Fibroblast of skin of back (primary cell): ENCODE measurements around the gene SULF2.

ENCODE experiments used
- DNase-seq: peaks from one replicate; pipeline ENCODE4 v3.0.0-alpha.2; 2013

Gene SULF2

GRCh38 chr20:47667531-47668312, 117.6 kb downstream of the SULF2 start:
- no peak for DNase-seq

GRCh38 chr20:47667086-47667485, 118.2 kb downstream of the SULF2 start:
- no peak for DNase-seq

- no peak for DNase-seq
Observed at GRCh38 chr20:47666304-47666703, 119.0 kb downstream of the SULF2 start.

GRCh38 chr20:47665221-47665991, 119.9 kb downstream of the SULF2 start:
- no peak for DNase-seq

GRCh38 chr20:47664744-47665143, 120.5 kb downstream of the SULF2 start:
- no peak for DNase-seq

- no peak for DNase-seq
Observed at GRCh38 chr20:47664068-47664437, 121.2 kb downstream of the SULF2 start.

- peak; percentile 69 for DNase-seq
Observed at GRCh38 chr20:47663354-47664067, 121.8 kb downstream of the SULF2 start.

GRCh38 chr20:47662483-47663353, 122.6 kb downstream of the SULF2 start:
- no peak for DNase-seq

- no peak for DNase-seq
Observed at GRCh38 chr20:47661714-47662113, 123.6 kb downstream of the SULF2 start.

GRCh38 chr20:47660983-47661700, 124.1 kb downstream of the SULF2 start:
- DNase-seq: no peak

- no peak for DNase-seq
Observed at GRCh38 chr20:47660602-47660905, 124.7 kb downstream of the SULF2 start.

GRCh38 chr20:47659904-47660601, 125.2 kb downstream of the SULF2 start:
- peak; percentile 41 for DNase-seq

GRCh38 chr20:47656318-47656717, 129.0 kb downstream of the SULF2 start:
- DNase-seq: no peak

GRCh38 chr20:47655635-47656034, 129.6 kb downstream of the SULF2 start:
- DNase-seq: no peak

- no peak for DNase-seq
Observed at GRCh38 chr20:47654370-47654769, 130.9 kb downstream of the SULF2 start.

GRCh38 chr20:47653869-47654268, 131.4 kb downstream of the SULF2 start:
- no peak for DNase-seq

GRCh38 chr20:47652794-47653193, 132.5 kb downstream of the SULF2 start:
- no peak for DNase-seq

- DNase-seq: no peak
Observed at GRCh38 chr20:47652301-47652700, 133.0 kb downstream of the SULF2 start.

GRCh38 chr20:47648943-47649342, 136.3 kb downstream of the SULF2 start:
- DNase-seq: no peak

GRCh38 chr20:47647994-47648393, 137.3 kb downstream of the SULF2 start:
- DNase-seq: no peak

- no peak for DNase-seq
Observed at GRCh38 chr20:47645632-47646031, 139.6 kb downstream of the SULF2 start.
